T-helper 9 cell (primary cell): ENCODE data around the gene RAB1A.

Experiments used
- DNase-seq: peaks from one replicate; pipeline ENCODE4 v3.0.0-alpha.2; 2020

Gene RAB1A

DNA sequence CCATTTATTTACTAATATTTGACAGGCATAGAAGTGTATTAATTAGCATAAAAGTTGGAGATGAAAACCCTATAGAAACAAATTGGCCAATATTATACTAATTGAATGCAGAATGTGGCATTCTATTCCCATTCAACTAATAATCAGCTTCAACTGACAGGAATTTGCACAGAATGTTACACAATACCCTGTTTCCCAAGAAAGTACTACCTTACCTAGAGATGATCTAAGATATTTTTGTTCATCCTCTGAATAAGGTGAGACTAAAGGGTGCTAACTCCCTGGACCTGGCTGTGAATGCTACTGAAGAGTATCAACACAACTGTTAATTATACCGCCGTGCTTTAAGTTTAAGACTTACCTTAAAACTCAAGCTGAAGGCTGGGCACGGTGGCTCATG lies 44.8 kb downstream of the RAB1A start:
- DNase-seq: no peak

DNA sequence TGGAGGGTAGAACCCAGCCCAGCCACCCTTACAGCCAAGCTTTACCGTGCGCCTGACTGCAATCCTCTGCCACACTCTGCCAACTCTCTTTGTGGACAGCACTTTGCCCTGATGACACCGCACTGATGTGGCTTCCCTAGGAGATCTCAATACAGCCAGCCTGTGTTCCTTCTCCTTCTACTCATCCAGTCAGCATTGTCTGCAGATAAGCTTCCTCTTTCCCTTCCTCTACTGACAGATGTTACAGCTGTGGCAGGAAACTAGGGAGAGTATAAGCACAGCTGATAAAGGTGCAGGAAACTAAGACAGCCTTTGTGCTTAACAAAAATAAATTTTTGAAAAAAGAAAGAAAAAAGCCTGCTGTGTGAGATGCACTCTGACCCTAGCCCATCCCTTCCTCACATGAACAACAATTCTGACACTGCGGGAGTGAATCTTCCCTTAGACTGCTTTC lies 48.6 kb downstream of the RAB1A start:
- no peak for DNase-seq

- no peak for DNase-seq
These were observed 50.9 kb downstream of the RAB1A start for GRCh38 chr2:65079017-65079416.

- DNase-seq: no peak
These were observed 52.0 kb downstream of the RAB1A start for GRCh38 chr2:65077898-65078297.

DNA sequence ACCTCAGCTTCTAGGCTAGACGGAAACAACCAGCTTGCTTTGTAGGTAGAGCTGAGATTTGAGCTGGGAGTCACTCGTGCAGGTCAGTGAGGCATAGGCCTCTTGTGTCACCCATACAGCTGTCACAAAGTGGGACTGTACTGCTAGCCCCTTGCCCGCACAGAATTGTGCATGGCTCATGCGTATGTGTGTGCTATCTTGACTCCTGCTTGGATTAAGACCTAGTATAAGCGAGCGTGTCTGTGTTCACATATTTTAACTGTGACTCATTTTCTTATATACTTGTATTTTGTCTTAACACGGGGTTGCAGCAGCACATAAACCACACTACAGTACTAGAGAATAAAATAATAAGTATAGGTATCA lies 53.6 kb downstream of the RAB1A start:
- no peak for DNase-seq

GRCh38 chr2:65075605-65076344 lies 54.1 kb downstream of the RAB1A start:
- DNase-seq: no peak

- DNase-seq: no peak
These were observed 54.7 kb downstream of the RAB1A start for GRCh38 chr2:65075176-65075575.

- no peak for DNase-seq
These were observed 55.9 kb downstream of the RAB1A start for GRCh38 chr2:65073879-65074565.

DNA sequence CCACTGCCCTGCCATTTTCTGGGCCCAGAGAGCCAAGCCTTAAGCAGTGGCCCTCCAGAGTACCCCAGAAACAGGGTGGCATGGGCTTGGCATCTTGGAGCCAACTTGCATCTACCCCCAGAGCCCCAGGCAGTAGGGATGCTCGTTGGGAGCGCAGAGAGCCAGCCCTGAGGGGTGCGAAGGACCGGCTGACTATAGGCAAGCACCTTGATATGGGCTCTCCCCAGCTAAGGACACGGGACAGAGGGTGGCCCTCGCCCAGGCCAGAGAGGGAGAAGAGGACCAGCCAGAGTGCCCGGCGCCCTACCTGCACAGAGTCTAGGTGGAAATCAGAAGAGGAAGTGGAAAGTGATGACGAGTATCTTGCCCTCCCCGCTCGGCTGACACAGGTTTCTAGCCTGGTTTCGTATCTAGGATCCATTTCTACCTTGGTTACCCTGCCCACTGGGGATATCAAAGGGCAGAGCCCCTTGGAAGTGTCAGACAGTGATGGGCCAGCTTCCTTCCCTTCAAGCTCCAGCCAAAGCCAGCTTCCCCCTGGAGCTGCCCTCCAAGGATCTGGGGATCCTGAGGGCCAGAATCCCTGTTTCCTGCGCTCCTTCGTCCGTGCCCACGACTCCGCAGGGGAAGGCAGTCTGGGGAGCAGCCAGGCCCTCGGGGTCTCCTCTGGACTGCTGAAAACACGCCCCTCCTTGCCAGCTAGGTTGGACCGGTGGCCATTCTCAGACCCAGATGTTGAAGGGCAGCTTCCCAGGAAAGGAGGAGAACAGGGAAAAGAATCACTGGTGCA lies 57.5 kb downstream of the RAB1A start:
- no peak for DNase-seq

DNA sequence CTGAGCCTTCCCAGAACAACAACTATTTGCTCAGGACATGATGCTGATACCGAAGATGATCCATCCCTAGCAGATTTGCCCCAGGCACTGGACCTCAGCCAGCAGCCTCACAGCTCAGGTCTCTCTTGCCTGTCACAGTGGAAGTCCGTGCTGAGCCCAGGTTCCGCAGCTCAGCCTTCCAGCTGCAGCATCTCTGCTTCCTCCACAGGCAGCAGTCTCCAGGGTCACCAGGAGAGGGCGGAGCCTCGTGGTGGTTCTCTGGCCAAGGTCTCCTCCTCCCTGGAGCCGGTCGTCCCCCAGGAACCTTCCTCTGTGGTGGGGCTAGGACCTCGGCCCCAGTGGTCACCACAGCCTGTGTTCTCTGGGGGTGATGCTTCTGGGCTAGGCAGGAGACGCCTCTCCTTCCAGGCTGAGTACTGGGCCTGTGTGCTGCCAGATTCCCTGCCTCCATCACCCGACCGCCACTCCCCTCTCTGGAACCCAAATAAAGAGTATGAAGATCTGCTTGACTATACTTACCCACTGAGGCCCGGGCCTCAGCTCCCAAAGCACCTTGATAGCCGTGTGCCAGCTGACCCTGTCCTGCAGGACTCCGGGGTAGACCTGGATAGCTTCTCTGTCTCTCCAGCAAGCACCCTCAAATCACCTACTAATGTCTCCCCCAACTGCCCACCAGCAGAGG lies 58.3 kb downstream of the RAB1A start:
- DNase-seq: no peak

- no peak for DNase-seq
These were observed 59.0 kb downstream of the RAB1A start for GRCh38 chr2:65070856-65071255.

GRCh38 chr2:65070172-65070830 lies 59.6 kb downstream of the RAB1A start:
- DNase-seq: no peak

- DNase-seq: no peak
These were observed 60.5 kb downstream of the RAB1A start for GRCh38 chr2:65069439-65069824.

DNA sequence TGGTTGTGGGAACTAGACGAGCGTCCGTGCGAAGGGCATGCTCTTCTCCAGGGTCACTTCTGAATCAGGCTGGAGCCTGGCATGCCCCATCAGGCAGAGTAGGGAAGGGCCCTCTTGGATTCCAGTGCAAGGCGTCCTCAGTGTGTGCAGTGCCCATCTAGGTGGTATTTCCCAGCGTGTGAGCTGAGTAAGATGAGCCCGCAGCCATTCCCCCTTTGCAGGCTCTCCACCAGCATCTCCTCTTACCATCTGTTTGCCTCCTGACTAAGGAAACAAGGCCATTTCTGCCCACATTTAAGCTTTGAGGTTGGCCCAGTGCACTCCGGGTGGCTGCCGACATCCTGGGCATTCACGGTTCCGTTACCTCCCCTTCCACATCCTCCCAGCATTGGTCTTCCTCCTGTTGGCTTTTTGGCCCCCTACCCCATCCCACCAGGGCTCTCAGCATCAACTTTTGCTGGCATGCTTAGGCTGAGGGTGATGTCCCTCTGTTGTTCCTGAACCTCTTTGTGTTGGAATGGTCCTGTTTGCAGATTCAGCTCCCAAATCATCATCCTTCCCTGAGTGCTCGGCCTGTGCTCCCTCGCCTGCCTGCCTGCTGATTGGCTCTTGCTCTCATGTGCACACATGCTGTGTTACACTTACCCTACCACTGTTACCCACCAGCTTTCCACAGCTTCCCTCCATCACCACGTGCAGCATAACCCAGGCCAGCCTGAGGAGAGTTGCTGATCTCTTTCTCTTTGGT lies 61.9 kb downstream of the RAB1A start:
- no peak for DNase-seq

DNA sequence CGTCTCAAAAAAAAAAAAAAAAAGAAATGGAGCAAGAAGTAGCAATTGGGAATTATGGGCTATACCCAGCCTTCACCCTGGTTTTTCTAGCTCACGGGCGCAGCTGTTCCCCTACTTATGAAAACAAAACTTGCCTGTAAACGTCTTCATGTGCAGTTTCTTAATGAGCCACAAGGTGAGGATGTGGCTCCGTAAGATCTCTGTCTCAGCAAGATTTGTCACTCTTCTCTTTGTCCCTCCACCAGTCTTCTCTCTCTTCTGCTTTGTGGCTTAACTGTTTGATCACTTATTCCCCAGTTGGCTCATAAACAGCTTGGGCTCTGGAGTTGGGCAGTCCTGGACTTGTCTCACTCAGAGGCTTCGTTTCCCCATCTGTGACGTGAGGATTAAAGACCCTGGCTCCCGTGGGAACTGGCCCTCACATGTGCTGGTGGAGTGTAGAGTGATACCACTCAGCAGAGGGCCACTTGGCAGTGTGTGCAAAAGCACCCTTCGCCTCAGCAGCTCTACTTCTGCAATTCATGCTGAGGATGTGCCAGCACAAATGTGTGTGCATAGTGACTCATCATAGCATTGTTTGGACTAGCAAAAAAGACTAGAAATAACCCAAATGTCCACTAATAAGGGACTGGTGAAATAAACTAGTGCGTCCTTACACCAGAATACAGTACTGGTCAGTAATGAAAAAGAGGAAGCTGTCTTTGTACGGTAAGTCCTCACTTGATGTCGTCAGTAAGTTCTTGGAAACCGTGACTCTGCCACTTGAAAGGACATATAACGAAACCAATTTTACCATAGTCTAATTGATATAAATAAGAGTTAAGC lies 65.0 kb downstream of the RAB1A start:
- no peak for DNase-seq

- DNase-seq: no peak
These were observed 66.8 kb downstream of the RAB1A start for GRCh38 chr2:65062843-65063825.

DNA sequence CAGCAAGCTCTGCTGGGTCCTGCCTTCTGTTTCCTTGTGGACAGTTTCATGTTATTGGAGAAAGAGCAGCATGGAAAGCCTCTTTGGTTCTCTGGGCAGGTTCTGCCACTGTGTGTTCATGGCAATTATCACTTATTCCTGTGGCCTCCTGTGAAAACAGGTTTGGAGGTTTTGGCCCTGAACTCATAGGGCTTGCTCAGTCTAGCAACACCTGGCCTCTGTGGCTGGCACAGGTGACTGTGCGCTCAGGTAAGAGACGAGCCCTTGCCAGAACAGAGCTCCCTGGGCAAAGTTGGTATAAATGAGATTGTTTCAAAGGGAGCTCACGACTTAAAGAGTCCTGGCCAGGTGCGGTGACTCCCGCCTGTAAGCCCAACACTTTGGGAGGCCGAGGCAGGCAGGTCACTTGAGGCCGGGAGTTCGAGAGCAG lies 68.0 kb downstream of the RAB1A start:
- DNase-seq: no peak

- DNase-seq: no peak
These were observed 68.6 kb downstream of the RAB1A start for GRCh38 chr2:65061146-65061909.

- no peak for DNase-seq
These were observed 70.8 kb downstream of the RAB1A start for GRCh38 chr2:65059071-65059470.
